Stimulated activated CD4-positive, alpha-beta T cell treated with anti-CD3 and anti-CD28 coated beads, Interleukin-1b, Interleukin-23, amount 100 ng/mL, for 4 hours (primary cell): ENCODE data around the gene CCDC88C.

Experiments
- DNase-seq, 2 donors: peaks; one replicate each; pipeline ENCODE4 v3.0.0-alpha.2; 2020; ENCODE audit warnings: low read depth in 2 of 2

The CCDC88C gene

DNA sequence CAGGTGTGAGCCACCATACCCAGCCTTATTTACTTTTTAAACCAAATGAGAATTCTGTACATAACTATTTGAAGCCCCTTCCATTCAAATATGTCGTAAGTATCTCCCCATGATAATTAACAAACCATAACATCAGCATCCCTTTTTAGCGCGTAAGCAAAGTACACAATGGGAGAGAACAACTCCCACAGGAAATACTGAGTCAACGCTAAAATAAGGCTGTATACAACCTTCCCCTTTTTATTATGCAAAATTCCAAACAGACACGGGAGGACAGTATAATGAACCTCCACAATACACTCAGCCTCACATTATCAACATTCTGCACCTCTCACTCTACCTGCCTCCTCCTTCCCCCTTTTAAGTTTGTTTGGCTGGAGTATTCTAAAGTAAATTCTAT is 73.5 kb downstream of the CCDC88C start:
- no peak for DNase-seq

DNA sequence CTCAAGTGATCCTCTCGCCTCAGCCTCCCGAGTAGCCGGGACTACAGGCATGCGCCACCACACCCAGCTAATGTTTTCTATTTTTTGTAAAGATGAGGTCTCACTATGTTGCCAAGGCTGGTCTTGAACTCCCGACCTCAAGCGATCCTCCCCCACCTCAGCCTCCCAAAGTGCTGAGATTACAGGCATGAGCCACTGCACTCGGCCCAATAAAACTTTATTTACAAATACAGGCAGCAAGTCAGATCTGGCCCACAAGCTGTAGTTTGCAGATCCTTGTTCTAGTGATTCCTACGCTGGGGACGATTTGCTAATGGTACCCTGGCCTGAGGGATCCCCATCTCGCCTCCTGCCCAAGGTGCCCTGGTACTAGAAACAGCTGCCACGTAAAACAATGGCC is 74.6 kb downstream of the CCDC88C start:
- DNase-seq = no peak

DNA sequence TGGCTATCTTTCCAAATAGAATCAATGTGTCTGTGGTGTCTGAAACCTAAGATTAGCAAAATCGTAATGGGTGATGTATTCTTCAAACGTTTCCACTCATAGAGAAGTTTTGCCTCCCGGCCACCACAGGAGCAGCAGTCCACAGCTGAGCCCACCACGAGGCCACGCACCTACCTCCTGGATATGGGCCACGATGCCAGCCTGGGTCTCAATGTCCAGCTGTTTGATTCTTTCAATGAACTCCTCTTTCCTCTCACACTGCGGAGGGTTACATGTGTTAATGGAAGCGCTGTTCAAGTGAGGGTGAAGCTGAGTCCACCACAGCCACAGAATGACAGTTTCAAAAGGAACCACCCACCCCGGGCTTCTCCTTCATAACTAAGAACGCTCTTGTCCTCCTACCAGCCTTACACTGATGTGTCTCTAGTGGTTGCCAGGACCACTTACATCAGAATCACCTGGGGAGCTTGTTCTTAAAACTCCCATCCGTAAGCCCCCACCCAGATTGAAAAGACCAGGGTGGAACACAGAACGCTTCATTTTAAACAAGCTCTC is 75.3 kb downstream of the CCDC88C start:
- no peak for DNase-seq

GRCh38 chr14:91341751-91342154 is 75.9 kb downstream of the CCDC88C start:
- no peak for DNase-seq

- no peak for DNase-seq
These were observed 76.3 kb downstream of the CCDC88C start for GRCh38 chr14:91341334-91341733.

DNA sequence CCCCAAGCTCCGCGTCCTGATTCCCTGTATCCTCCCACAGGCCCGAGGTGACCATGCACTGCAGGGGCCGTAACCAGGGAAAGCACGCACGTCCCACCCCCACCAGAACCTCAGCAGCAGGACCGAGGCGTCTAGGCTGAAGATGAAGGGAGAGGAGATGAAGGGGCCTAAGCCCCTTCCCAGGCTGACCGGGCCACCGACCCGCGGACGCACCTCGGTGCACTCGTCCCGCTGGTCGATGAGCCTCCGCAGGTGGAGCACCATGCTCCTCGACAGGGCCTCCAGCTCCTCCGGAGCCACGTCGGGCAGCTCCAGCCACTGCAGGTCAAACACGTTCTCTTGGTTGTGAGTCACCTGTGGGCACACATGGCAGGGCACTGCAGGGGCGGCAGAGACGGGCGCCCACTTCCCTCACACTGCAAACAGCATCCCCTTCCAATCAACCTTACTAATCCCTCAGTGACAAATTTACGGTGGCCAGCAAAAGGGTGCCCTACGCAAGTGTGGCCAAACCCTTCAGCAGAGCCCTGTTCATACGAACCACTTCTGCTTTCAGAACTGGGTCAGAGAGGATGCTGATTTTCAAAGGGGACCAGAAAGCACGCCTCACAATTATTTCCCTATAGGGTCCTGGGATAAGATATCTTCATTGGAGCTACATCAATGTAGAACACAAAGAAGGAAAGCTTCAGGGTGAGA is 77.8 kb downstream of the CCDC88C start:
- no peak for DNase-seq

DNA sequence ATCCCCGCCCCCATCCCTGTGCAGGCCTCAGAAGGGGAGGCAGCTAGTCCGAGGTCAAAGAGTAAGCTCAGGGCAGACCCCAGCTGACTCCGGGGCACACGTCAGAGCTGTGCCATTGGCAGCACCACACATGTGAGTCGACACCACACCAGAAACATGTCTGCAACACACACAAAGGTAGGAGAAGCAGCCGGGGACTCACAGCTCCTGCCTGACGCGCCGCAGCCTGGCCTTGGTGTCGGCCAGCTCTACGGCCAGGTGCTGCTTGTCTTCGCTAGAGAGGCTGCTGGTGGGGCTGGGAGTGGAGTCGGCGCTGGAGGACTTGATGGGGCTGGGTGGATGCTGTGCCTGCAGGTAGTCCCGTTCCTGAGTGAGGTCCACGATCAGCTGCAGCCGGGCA is 78.5 kb downstream of the CCDC88C start:
- no peak for DNase-seq

- DNase-seq = no peak
These were observed 79.2 kb downstream of the CCDC88C start for GRCh38 chr14:91338379-91338778.

DNA sequence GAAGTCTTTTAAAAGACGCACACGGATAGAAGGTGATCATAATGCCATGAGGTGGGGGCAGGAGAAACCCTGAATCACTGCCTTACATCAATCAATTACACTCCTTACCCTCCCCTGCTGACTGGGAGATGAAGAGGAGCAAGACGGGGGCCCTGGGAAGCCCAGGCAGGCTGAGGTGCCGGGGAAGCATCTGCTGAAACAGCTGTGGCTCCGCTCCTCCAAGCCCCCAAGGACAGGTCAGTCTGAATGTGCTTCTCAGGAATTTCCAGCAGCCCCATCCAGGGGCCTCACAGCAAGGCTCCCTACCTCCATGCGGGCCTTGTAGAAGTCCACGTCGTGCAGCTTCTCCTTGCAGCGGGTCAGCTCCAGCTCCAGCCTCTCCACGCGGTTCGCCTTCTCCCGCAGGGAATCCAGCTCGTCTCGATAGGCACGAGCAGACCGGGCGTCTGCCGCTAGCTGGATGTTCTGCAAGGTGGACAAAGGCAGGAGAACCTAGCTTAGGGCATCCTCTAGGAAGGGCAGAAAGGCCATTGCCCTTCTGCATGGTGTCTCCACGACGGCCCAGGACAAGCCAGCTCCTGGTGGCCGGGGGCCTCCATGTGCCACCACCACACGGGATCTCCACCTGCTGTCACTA is 79.8 kb downstream of the CCDC88C start:
- no peak for DNase-seq

DNA sequence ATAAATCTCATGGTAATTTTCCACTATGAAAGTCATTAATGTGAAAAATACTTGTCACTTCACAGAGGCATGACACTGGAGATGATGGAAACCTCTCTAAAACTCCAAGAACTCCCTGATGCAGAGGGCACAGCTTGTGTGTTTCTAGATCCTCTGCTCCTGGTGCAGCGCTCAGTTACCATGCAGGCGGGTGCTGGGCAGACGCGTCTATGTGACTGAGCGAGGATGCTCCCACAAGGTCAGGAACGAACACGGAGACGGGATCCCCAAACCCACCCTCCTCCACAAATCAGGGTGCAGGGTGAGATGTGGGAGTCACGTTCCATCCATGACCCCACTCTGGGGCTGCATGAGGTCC is 81.5 kb downstream of the CCDC88C start:
- DNase-seq = no peak

DNA sequence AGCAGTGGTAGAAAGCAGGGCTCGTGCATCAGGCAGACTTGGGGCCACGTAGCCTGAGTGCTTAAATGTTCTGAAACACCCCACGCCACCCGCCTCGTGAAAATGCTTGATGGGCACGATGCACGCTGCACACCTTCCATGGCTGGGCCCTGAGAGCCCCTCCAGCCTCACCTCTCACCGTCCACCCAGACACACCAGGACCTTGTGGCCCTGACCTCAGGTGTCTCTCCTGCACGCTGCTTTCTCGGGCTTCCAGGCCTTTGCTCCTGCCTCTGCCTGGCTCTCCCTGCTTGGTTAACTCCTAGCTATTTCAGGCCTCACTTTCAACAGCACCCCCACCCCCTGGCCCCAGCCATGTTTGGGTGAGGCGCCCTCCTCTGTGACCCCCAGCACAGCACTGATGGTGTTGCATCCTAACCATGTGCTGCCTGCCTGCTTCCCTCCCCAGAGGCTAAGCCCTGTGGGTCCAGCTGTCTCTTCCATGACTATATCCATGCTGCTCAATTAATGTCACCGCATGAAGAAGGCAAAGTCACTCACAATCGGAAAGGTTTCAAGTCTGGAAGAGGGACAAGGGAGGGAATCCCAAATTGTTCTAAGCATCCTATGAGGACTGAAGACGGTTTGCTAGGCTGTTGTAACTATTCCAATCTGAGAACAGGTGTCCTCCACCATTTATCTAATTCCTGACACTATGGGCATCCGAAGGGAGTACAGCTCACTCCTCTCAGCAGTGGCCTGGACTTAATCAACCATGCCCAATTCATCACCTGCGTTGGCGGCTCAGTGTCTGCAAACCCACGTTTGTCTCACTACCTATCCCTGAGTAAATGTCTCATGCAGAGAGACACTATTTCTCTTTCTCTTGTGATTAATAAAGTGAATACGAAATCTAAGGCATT is 82.2 kb downstream of the CCDC88C start:
- DNase-seq = no peak

DNA sequence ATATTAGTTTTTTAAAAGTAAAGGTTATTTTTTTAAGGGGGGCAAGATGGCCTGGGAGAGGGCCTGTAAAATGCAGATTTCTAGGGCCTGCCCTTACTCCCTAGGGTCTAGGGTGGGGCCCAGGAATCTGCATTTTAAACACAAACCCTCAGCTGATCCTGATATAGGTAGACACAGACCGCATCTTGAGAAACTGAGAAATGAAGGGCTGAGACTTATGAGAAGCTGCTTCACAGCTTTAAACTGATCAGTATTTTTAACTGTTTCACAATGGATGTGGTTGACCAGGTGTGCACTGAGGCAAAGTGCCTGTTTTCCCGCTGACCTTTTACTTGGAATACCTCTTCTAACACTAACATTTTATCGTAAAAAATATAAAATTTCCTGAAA is 84.0 kb downstream of the CCDC88C start:
- no peak for DNase-seq

DNA sequence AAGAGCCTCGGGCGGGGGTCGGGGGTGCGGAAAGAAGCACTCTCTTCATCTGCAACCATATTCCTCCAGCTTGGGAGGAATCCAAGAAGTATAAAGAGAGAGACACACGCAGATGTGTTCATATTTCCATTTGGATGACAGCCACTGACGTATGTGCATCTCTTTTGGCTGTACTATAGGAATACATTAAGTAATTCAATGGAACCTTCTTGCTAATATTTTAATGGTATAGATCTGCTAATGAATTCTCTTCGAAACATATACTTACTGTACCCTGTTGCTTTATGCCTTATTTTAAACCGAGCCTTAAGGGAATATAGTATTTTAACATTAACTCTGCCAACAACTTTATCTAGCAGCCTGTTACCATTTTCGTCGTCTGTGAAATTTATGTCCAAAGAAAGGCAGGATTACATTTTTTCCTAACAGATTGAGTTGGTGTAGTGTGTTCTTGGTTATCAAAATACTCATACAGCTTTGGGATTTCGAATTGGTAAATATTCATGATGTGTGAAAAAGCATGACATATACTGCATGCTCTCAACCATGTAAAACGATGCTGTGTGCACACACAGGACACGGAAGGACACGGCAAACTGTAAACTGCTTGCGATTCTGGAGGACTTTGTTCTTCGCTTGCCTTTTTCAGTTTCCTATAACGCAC is 84.5 kb downstream of the CCDC88C start:
- DNase-seq = no peak

DNA sequence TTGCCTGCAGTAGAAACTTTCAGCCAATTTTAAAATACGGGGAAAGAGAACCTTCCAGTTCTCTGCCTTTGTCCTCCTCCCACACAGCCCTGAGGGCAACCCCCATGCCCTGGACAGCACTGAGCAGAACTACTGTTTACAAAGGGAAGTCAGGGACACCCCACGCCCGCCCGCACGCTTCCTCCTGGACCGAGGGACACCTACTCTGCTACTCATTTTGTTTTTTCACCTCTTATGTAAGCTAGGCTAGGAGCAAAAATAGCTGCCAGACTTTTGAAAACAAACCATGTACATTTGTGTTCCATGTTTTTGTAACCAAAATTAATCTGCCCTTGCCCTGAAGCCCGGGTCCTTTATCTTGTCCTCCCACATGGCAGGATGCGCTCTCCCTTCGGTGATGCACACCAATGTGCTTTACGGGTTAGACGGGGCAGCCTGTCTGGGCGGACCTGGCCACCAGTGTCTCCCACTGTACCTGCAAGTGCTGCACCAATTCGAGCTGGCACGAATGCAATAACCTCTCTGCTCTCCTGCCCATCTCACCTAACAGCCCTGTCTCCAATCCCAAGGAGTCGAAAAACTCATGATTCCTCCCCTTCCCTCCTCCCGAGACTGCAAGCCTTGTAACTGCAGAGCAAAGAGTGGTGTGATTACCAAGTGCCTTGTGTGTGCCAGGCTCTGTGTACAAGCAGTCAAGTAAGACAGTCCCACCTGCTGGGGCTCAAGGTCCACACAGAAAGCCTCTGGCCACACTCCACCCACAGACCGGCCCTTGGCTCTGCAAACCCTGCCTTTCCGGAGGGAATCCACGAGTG is 85.2 kb downstream of the CCDC88C start:
- no peak for DNase-seq

DNA sequence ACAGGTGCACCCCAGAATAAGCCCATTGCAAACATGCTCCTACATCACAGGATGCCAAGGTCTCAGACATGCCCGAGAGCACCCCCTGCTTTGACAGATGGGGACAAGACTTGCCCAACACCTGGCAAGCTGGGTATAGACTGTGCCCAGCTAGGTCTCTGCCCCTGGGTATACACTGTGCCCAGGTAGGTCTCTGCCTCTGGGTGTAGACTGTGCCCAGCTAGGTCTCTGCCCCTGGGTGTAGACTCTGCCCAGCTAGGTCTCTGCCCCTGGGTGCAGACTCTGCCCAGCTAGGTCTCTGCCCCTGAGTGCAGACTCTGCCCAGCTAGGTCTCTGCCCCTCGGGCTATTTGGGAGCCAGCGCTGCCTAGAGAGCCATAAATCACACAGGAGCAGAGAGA is 85.9 kb downstream of the CCDC88C start:
- no peak for DNase-seq

DNA sequence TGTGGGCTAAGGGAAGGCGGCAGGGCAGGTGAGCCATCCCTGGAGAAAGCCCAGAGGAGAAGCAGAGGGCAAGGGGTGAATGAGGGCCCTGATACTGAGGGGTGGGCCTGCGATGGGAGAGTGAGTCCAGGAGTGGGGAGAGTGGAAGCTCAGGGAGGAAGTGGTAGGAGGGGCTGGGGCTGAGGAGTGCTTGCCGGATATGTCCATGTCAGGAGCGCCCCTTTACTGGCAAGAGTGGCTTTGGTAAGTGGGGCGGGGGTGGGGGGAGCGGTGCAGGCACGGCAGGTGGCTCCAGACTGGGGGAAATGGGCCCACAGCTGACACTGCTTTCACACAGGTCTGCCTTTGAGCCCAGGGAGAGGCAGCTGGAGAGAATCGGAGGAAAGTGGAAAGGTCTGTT is 86.8 kb downstream of the CCDC88C start:
- no peak for DNase-seq

DNA sequence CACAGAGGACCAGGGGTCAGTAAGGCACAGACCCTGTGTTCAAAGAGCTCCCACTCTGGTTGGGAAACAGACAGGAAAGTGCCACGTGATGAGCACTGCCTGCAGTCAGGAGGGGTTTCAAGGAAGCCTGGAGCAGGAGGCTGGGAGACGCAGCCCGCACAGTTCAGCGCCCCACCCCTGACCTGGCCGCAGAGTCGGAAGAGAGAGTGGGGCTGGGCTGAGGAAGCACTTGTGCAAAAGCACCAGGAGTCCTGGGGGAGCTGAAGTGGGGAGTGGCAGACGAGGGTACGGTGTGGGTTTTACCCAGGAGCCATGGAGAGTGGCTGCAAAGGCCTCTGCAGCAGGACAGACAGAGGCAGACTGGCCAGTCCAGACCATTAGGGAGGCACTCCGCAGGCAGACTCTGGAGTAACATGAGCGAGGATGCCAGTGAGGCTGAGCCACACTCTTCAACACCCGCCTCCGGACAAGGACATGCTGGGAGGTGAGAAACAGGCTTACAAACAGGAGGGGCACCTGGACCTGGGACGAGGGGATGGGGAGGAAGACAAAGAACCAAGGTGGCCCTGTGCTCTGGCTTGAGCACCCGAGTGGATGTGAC is 87.4 kb downstream of the CCDC88C start:
- no peak for DNase-seq

DNA sequence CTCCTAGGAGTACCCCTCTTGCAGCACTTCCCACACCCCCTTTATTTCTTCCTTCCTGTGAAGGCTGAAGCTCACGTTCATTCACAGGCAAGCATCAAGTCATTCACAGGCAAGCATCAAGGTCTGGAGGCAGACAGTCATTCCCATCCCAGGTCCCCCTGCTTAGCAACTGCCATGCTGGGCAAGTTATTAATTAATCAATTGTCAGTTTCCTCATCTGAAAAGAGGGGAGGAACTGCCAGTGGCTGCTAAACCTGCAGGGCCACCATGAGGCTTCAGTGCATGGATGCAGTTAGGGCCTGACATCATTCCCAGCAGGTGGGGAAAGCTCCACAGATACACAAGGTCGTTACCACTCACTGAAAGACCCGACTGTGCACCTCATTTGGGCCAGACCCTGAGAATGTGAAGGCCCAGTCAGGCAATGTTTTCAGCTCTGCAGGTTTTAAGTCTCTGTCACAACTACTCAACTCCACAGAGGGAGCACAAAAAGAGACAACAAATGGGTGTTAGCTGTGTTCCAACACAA is 88.1 kb downstream of the CCDC88C start:
- no peak for DNase-seq

GRCh38 chr14:91328313-91329050 is 89.1 kb downstream of the CCDC88C start:
- no peak for DNase-seq
